Measurements from ENCODE around the gene NFATC2.

Gene NFATC2

GRCh38 chr20:51440589-51440988, 101.9 kb downstream of the NFATC2 start:
- DNase-seq, result no peak
- TF ChIP-seq GATA1 (IDR thresholded peaks at IDR 0.05; ENCODE audit: low read depth, low read length) (no peak), POLR2A (IDR thresholded peaks at IDR 0.05; ENCODE audit: low read length) (no peak)

GRCh38 chr20:51439160-51439689, 103.3 kb downstream of the NFATC2 start:
- TF ChIP-seq GATA1 (IDR thresholded peaks at IDR 0.05; ENCODE audit: low read depth, low read length), result no peak
- TF ChIP-seq POLR2A (IDR thresholded peaks at IDR 0.05; ENCODE audit: low read length), result no peak
- no peak for DNase-seq

GRCh38 chr20:51438136-51438535, 104.4 kb downstream of the NFATC2 start:
- DNase-seq, result no peak
- TF ChIP-seq GATA1 (IDR thresholded peaks at IDR 0.05; ENCODE audit: low read depth, low read length) (no peak), POLR2A (IDR thresholded peaks at IDR 0.05; ENCODE audit: low read length) (no peak)

GRCh38 chr20:51437182-51437924, 105.2 kb downstream of the NFATC2 start:
- peak in 1 of 2 experiments; percentile 15 for DNase-seq
- TF ChIP-seq GATA1 (IDR thresholded peaks at IDR 0.05; ENCODE audit: low read depth, low read length) (no peak), POLR2A (IDR thresholded peaks at IDR 0.05; ENCODE audit: low read length) (no peak)

- TF ChIP-seq POLR2A (IDR thresholded peaks at IDR 0.05; ENCODE audit: low read length) (no peak), GATA1 (IDR thresholded peaks at IDR 0.05; ENCODE audit: low read depth, low read length) (no peak)
Measured at GRCh38 chr20:51434580-51435247, 107.8 kb downstream of the NFATC2 start.

GRCh38 chr20:51434026-51434425, 108.5 kb downstream of the NFATC2 start:
- DNase-seq, result no peak
- TF ChIP-seq POLR2A (IDR thresholded peaks at IDR 0.05; ENCODE audit: low read length), result no peak
- no peak for TF ChIP-seq GATA1 (IDR thresholded peaks at IDR 0.05; ENCODE audit: low read depth, low read length)

More at GRCh38 chr20:51434580-51435247, 107.8 kb downstream of the NFATC2 start:
- DNase-seq, result peak; percentile 29 to 79

GRCh38 chr20:51432875-51433274, 109.6 kb downstream of the NFATC2 start:
- no peak for DNase-seq
- TF ChIP-seq GATA1 (IDR thresholded peaks at IDR 0.05; ENCODE audit: low read depth, low read length), result no peak

- no peak for DNase-seq
- no peak for TF ChIP-seq POLR2A (IDR thresholded peaks at IDR 0.05; ENCODE audit: low read length)
- TF ChIP-seq GATA1 (IDR thresholded peaks at IDR 0.05; ENCODE audit: low read depth, low read length), result no peak
Measured at GRCh38 chr20:51432251-51432784, 110.2 kb downstream of the NFATC2 start.

GRCh38 chr20:51431321-51431720, 111.2 kb downstream of the NFATC2 start:
- TF ChIP-seq GATA1 (IDR thresholded peaks at IDR 0.05; ENCODE audit: low read depth, low read length) (no peak), POLR2A (IDR thresholded peaks at IDR 0.05; ENCODE audit: low read length) (no peak)
- DNase-seq, result no peak

GRCh38 chr20:51430198-51430950, 112.1 kb downstream of the NFATC2 start:
- no peak for TF ChIP-seq POLR2A (IDR thresholded peaks at IDR 0.05; ENCODE audit: low read length)
- TF ChIP-seq GATA1 (IDR thresholded peaks at IDR 0.05; ENCODE audit: low read depth, low read length), result no peak
- no peak for DNase-seq

GRCh38 chr20:51429696-51430095, 112.8 kb downstream of the NFATC2 start:
- DNase-seq, result no peak
- TF ChIP-seq POLR2A (IDR thresholded peaks at IDR 0.05; ENCODE audit: low read length) (no peak), GATA1 (IDR thresholded peaks at IDR 0.05; ENCODE audit: low read depth, low read length) (no peak)

- DNase-seq, result no peak
- TF ChIP-seq POLR2A (IDR thresholded peaks at IDR 0.05; ENCODE audit: low read length), result no peak
- no peak for TF ChIP-seq GATA1 (IDR thresholded peaks at IDR 0.05; ENCODE audit: low read depth, low read length)
Measured at GRCh38 chr20:51429144-51429482, 113.4 kb downstream of the NFATC2 start.

- no peak for DNase-seq
- TF ChIP-seq POLR2A (IDR thresholded peaks at IDR 0.05; ENCODE audit: low read length), result no peak
- TF ChIP-seq GATA1 (IDR thresholded peaks at IDR 0.05; ENCODE audit: low read depth, low read length), result no peak
Measured at GRCh38 chr20:51428401-51429143, 113.9 kb downstream of the NFATC2 start.
